GM11168 (cell line): ENCODE measurements around the gene ERMAP.
"Not testable (repeated sequence)": the region's sequence is repeated elsewhere in the genome, so short reads cannot be mapped to it uniquely, and the experiment has no call there.

Experiments used
- in situ Hi-C: fragments of 300-500 bp; cut with MboI; formaldehyde crosslinking; loops from one replicate; pipeline ENCODE4 v1.12.0; 2022; ENCODE audit warnings: low sequenced_read_pairs; ENCODE audit not compliant: unreplicated experiment

Gene ERMAP

GRCh38 chr1:42841010-42841409 lies 24.1 kb downstream of the ERMAP start:
- in situ Hi-C loops = no loop called here

- in situ Hi-C loops = no loop called here
Observed at GRCh38 chr1:42841440-42842147, 24.7 kb downstream of the ERMAP start.

- in situ Hi-C loops = no loop called here
Observed at GRCh38 chr1:42844592-42845140, 27.7 kb downstream of the ERMAP start.

GRCh38 chr1:42845193-42845592 lies 28.3 kb downstream of the ERMAP start:
- in situ Hi-C loops = no loop called here

GRCh38 chr1:42845866-42846256 lies 28.9 kb downstream of the ERMAP start:
- in situ Hi-C loops = no loop called here

- in situ Hi-C loops = no loop called here
Observed at GRCh38 chr1:42846257-42847110, 29.6 kb downstream of the ERMAP start, which contains the start of gene ZNF691. ZNF691 (plus strand) TSS chr1:42846613; CDS start chr1:42849659, 3,046 bp downstream.

- in situ Hi-C loops = no loop called here
Observed at GRCh38 chr1:42847111-42847595, 30.2 kb downstream of the ERMAP start.

- in situ Hi-C loops = no loop called here
Observed at GRCh38 chr1:42847721-42848460, 31.0 kb downstream of the ERMAP start.

- in situ Hi-C loops = no loop called here
Observed at GRCh38 chr1:42848823-42849537, 32.1 kb downstream of the ERMAP start.

- in situ Hi-C loops = no loop called here
Observed at GRCh38 chr1:42849944-42850343, 33.0 kb downstream of the ERMAP start.

GRCh38 chr1:42851420-42851819 lies 34.5 kb downstream of the ERMAP start:
- in situ Hi-C loops = no loop called here

GRCh38 chr1:42851960-42852607 lies 35.2 kb downstream of the ERMAP start:
- in situ Hi-C loops = no loop called here

GRCh38 chr1:42852608-42852980 lies 35.7 kb downstream of the ERMAP start:
- in situ Hi-C loops = no loop called here

- in situ Hi-C loops = no loop called here
Observed at GRCh38 chr1:42853116-42853884, 36.4 kb downstream of the ERMAP start.

- in situ Hi-C loops = not testable (repeated sequence)
Observed at GRCh38 chr1:42856554-42856953, 39.6 kb downstream of the ERMAP start.

- in situ Hi-C loops = not testable (repeated sequence)
Observed at GRCh38 chr1:42859366-42859765, 42.4 kb downstream of the ERMAP start.

- in situ Hi-C loops = no loop called here
Observed at GRCh38 chr1:42860339-42861013, 43.6 kb downstream of the ERMAP start.

GRCh38 chr1:42861014-42861399 lies 44.1 kb downstream of the ERMAP start:
- in situ Hi-C loops = no loop called here
